ENCODE results near the gene PON3. TPM values are rescaled to one million over a fixed set of nuclear protein-coding genes. Genes with fewer than 3 reads are reported as not detected.

The PON3 gene
- total and polyA plus RNA-seq, 2 of the 8 experiments (the other 6 are each of a cell fraction or from before 2014, with no cell fraction given) = not detected

- POLR2A ChIA-PET (ENCODE audit: partially characterized antibody) = no interaction called here
- WGBS, 2 experiments (ENCODE audit: extremely low coverage in 1 of 2, insufficient coverage in 1 of 2, insufficient read length in 1 of 2, insufficient replicate concordance in 2 of 2, low coverage in 1 of 2, low lambda C conversion rate in 2 of 2, missing lambda C conversion rate in 1 of 2) = 85% methylated on average over 4 of the region's 4 CpGs; no CpG with 5 or more reads in 1 of the 2 experiments
- no peak overlapping the region for H4K91ac ChIP-seq (replicated peaks; ENCODE audit: insufficient read length, low read length)
- no peak overlapping the region for H3K56ac ChIP-seq (replicated peaks; ENCODE audit: insufficient read length, low read depth, low read length)
- H2BK12ac ChIP-seq (ENCODE audit: low read depth, low read length) = no peak overlapping the region
- no peak overlapping the region for H3K4me2 ChIP-seq (ENCODE audit: insufficient read depth in 1 of 2, low read depth in 2 of 2, low read length in 2 of 2)
- H3K79me1 ChIP-seq (ENCODE audit: low read depth, low read length) = no peaks in the 10 kb centered on the region
- H4K5ac ChIP-seq (ENCODE audit: insufficient read length, low read depth, low read length) = no peak overlapping the region
- H3K79me2 ChIP-seq (ENCODE audit: control insufficient read depth in 1 of 2, insufficient read depth in 2 of 2, low read length in 2 of 2) = no peaks in the 10 kb centered on the region
- H3K4me3 ChIP-seq (ENCODE audit: extremely low read depth in 1 of 4, insufficient read depth in 2 of 4, low read depth in 3 of 4, low read length in 4 of 4) = no peak overlapping the region
- no peaks in the 10 kb centered on the region for H3K23me2 ChIP-seq (ENCODE audit: low read depth, low read length)
- H3K18ac ChIP-seq (ENCODE audit: extremely low read depth, low read length) = no peak overlapping the region
- H4K8ac ChIP-seq (ENCODE audit: extremely low read depth, insufficient read depth, low read length) = no peak overlapping the region
- no peak overlapping the region for H3K9ac ChIP-seq (replicated peaks in 1 of 4; ENCODE audit: extremely low read depth in 1 of 4, low read depth in 3 of 4, low read length in 3 of 4)
- no peaks in the 10 kb centered on the region for H3K4me1 ChIP-seq (replicated peaks in 1 of 4; ENCODE audit: control insufficient read depth in 3 of 4, insufficient read depth in 4 of 4, low read length in 3 of 4)
- no peaks in the 10 kb centered on the region for H3K27me3 ChIP-seq (replicated peaks in 1 of 4; ENCODE audit: control insufficient read depth in 3 of 4, extremely low read depth in 1 of 4, insufficient read depth in 3 of 4, low read length in 3 of 4)
- H4K20me1 ChIP-seq (replicated peaks in 1 of 2; ENCODE audit: control insufficient read depth in 1 of 2, insufficient read depth in 2 of 2, low read length in 2 of 2) = no peaks in the 10 kb centered on the region
- H3K23ac ChIP-seq (ENCODE audit: insufficient read length) = no peak overlapping the region
- H2AFZ ChIP-seq (ENCODE audit: low read length) = no peak overlapping the region
- H3K9me3 ChIP-seq (ENCODE audit: insufficient read depth in 2 of 2, low read depth in 1 of 2, low read length in 1 of 2) = no peaks in the 10 kb centered on the region
- no peak overlapping the region for H2BK120ac ChIP-seq (replicated peaks; ENCODE audit: low read depth, low read length)
- no peak overlapping the region for H2BK5ac ChIP-seq (ENCODE audit: low read depth, low read length)
- H3K27ac ChIP-seq (ENCODE audit: low read depth, low read length) = no peak overlapping the region
- H2BK15ac ChIP-seq (ENCODE audit: low read length) = no peak overlapping the region
- FAIRE-seq (peak; percentile 28), DNase-seq (ENCODE audit: low read depth in 1 of 2, low spot score in 2 of 2) (no peak)
- peaks cover 0 to 20% (median 5%) of the 10 kb centered on the region in 4 experiments; a peak in 3 of 8 replicates for H3K36me3 ChIP-seq (ENCODE audit: control insufficient read depth in 2 of 4, insufficient read depth in 4 of 4, low read length in 3 of 4)
- no peak overlapping the region for H2BK20ac ChIP-seq (ENCODE audit: low read length)
- H3K14ac ChIP-seq (ENCODE audit: insufficient read length) = no peak overlapping the region
- no peak overlapping the region for H3K4ac ChIP-seq (replicated peaks; ENCODE audit: insufficient read length, low read depth, low read length)
- CTCF ChIA-PET (ENCODE audit: partially characterized antibody) = interaction anchor here (0.8 to 2.4 kb wide), 3 partner anchors 22 to 67 kb away, joined by 3 to 6 read pairs (median 4); no protein-coding TSS in a partner anchor
- no peak overlapping the region for H2AK5ac ChIP-seq (ENCODE audit: low read depth, low read length)
- TF ChIP-seq SIRT6 (IDR thresholded peaks at IDR 0.05; ENCODE audit: low read length) (no peak), HDAC2 (IDR thresholded peaks at IDR 0.05; ENCODE audit: borderline replicate concordance in 1 of 2, low read depth in 2 of 2, low read length in 2 of 2) (no peak), TCF12 (IDR thresholded peaks at IDR 0.05; ENCODE audit: low read depth, low read length) (no peak), HDAC6 (IDR thresholded peaks at IDR 0.05; ENCODE audit: low read depth, low read length) (no peak), KDM1A (IDR thresholded peaks at IDR 0.05; ENCODE audit: borderline replicate concordance, low read length) (no peak), SP1 (IDR thresholded peaks at IDR 0.05; ENCODE audit: low read depth, low read length) (no peak), CBX5 (IDR thresholded peaks at IDR 0.05; ENCODE audit: low read depth, low read length) (no peak), TBP (IDR thresholded peaks at IDR 0.05; ENCODE audit: low read depth, low read length) (no peak), CEBPB (IDR thresholded peaks at IDR 0.05; ENCODE audit: low read depth, low read length) (no peak), NANOG (IDR thresholded peaks at IDR 0.05; ENCODE audit: insufficient read depth, low read depth, low read length, poor library complexity, severe bottlenecking) (no peak), E2F6 (IDR thresholded peaks at IDR 0.05) (no peak), POLR2AphosphoS5 (IDR thresholded peaks at IDR 0.05; ENCODE audit: low read depth, low read length) (no peak)
- TF ChIP-seq, protein P1, sequence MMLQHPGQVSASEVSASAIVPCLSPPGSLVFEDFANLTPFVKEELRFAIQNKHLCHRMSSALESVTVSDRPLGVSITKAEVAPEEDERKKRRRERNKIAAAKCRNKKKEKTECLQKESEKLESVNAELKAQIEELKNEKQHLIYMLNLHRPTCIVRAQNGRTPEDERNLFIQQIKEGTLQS (IDR thresholded peaks at IDR 0.05; ENCODE audit: insufficient read depth, low read depth, low read length) = no peak
Observed at GRCh38 chr7:95412075-95412474, 15.9 kb upstream of the PON3 start.
